Measurements from ENCODE around the gene FYTTD1. TPM values are rescaled to one million over a fixed set of nuclear protein-coding genes. Genes with fewer than 3 reads are reported as not detected.

FYTTD1 gene
- total and polyA plus RNA-seq, 9 donors: 16.8 to 70.5 (median 52.0) TPM

DNA sequence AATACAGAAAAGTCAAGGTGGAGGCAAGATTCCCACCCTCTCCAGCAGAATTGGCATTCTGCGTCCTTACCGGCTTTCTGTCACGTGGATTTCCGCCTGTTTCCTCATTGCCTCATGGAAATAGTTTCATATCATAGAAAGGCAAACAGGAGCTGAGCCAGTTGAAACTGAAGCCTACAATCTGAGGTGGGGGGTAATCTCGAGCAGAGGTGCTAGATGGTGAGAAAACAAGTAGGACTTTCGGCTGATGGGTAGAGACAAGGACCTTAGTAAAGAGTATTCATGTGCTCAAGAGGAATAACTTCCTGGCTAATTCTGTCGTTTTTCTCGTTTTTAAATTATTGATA, 81.3 kb downstream of the FYTTD1 start:
- Histone ChIP-seq H3K36me3 (no peaks in the 10 kb centered on the region), H3K4me3 (no peak overlapping the region), H3K27ac (no peak overlapping the region), H3K4me1 (ENCODE audit: insufficient read depth) (no peaks in the 10 kb centered on the region), H3K9me3 (no peaks in the 10 kb centered on the region), H3K27me3 (no peaks in the 10 kb centered on the region)
- DNase-seq: no peak
- intact Hi-C loops (cut with DNase I): no loop called here
- TF ChIP-seq POLR2A (IDR thresholded peaks at IDR 0.05) (no peak), EP300 (IDR thresholded peaks at IDR 0.05) (no peak)
- 93 to 94% (median 93%) methylated on average over 8 of the region's 8 CpGs for WGBS, 3 donors

DNA sequence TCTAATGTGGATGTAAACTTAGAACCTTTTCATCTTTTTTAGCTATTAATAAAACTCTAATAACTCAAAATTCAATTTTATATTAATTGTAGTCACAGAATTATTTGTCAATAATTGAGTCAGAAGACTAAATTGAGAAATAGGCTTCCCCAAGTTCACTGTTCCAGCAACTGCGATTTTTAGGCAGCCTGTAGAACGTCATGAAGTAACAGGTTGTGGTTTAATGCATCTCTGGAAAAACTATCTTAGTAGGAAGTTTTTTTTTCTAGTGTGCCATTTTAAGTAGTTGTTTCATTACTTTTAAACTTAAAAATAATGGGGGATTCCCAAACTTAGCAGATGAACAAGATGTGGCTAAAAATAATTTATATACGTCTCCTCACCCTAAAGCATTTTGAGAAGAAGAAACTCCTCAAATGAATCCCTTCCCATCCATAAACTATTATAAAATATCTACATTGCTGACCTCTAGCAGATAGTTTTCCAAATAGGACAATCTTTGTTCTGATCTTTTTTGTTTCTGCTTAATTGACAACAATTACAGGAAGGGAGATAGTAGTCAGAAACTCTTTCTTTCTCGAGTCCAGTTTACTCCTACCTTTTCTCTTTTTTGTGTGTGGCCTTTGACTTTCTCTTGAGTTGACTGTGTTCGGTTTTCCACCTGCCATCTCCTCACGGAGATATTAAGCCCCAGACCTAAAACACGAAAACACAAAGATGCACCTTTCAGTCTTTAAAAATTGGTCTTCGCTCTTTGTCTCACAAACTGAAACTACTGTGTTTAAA, 84.4 kb downstream of the FYTTD1 start:
- WGBS, 3 donors: 92 to 94% (median 94%) methylated on average over 8 of the region's 8 CpGs
- Histone ChIP-seq H3K9me3 (no peaks in the 10 kb centered on the region), H3K36me3 (no peaks in the 10 kb centered on the region), H3K27ac (no peak overlapping the region), H3K27me3 (no peaks in the 10 kb centered on the region), H3K4me1 (ENCODE audit: insufficient read depth) (no peaks in the 10 kb centered on the region), H3K4me3 (no peak overlapping the region)
- intact Hi-C loops (cut with DNase I): no loop called here
- no peak for TF ChIP-seq EP300 (IDR thresholded peaks at IDR 0.05)
- TF ChIP-seq, protein P1, sequence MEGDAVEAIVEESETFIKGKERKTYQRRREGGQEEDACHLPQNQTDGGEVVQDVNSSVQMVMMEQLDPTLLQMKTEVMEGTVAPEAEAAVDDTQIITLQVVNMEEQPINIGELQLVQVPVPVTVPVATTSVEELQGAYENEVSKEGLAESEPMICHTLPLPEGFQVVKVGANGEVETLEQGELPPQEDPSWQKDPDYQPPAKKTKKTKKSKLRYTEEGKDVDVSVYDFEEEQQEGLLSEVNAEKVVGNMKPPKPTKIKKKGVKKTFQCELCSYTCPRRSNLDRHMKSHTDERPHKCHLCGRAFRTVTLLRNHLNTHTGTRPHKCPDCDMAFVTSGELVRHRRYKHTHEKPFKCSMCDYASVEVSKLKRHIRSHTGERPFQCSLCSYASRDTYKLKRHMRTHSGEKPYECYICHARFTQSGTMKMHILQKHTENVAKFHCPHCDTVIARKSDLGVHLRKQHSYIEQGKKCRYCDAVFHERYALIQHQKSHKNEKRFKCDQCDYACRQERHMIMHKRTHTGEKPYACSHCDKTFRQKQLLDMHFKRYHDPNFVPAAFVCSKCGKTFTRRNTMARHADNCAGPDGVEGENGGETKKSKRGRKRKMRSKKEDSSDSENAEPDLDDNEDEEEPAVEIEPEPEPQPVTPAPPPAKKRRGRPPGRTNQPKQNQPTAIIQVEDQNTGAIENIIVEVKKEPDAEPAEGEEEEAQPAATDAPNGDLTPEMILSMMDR (IDR thresholded peaks at IDR 0.05): no peak
- DNase-seq: no peak

DNA sequence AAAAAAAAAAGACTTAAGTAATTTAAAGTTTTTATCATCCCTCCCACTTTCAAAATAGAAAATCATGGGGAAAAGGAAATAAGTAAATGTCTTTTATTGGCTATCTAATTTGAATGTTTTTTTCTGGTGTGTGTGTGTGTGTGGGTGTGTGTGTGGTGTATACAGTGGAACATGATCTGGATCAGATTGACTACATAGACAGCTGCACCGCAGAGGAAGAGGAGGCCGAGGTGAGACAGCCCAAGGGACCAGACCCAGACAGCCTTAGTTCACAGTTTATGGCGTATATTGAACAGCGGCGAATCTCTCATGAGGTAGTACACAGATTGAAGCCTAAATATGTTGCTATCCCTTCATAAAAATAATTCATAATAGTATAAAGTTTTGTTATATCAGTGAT, 85.8 kb downstream of the FYTTD1 start:
- DNase-seq: no peak
- no peaks in the 10 kb centered on the region for H3K4me1 ChIP-seq (ENCODE audit: insufficient read depth)
- no peaks in the 10 kb centered on the region for H3K36me3 ChIP-seq
- no peaks in the 10 kb centered on the region for H3K27me3 ChIP-seq
- 94 to 96% (median 94%) methylated on average over 5 of the region's 5 CpGs for WGBS, 3 donors
- intact Hi-C loops (cut with DNase I): no loop called here
- H3K9me3 ChIP-seq: no peaks in the 10 kb centered on the region
- no peak for TF ChIP-seq EP300 (IDR thresholded peaks at IDR 0.05)
- no peak for TF ChIP-seq POLR2A (IDR thresholded peaks at IDR 0.05)
- TF ChIP-seq, protein P1 (IDR thresholded peaks at IDR 0.05): no peak
- no peak overlapping the region for H3K4me3 ChIP-seq
- no peak overlapping the region for H3K27ac ChIP-seq

DNA sequence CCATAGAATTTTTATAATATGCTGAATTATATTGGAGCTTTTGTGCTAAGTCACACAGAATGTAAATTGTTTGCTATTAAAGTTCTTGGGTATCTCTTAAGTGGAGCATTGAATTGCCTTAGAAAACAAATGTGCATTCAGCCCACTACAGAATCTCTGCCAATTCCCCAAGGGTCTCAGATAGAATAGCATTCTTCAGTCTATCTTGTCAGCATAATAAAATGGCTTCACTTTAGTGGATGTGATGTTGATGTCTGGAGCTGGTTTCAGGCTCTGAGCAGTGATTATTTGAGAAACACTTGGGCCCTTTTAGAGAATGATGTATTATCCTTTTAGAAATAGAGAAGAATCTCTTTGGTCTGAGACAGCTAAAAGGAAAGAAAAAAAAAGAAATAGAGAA, 86.6 kb downstream of the FYTTD1 start:
- H3K9me3 ChIP-seq: no peaks in the 10 kb centered on the region
- DNase-seq: no peak
- H3K4me3 ChIP-seq: no peak overlapping the region
- intact Hi-C loops (cut with DNase I): no loop called here
- no peaks in the 10 kb centered on the region for H3K27me3 ChIP-seq
- H3K27ac ChIP-seq: no peak overlapping the region
- no peaks in the 10 kb centered on the region for H3K4me1 ChIP-seq (ENCODE audit: insufficient read depth)
- TF ChIP-seq POLR2A (IDR thresholded peaks at IDR 0.05) (no peak), EP300 (IDR thresholded peaks at IDR 0.05) (no peak)
- TF ChIP-seq, protein P1 (IDR thresholded peaks at IDR 0.05): no peak
- no peaks in the 10 kb centered on the region for H3K36me3 ChIP-seq

Other genes starting within 250 kb of the FYTTD1 start
- 10 to 100 TPM in 3 of 7 donors, 1 to 10 TPM in 4; 3.3 to 15.4 (median 9.9) TPM for gene BDH1, start 193.9 kb upstream of the FYTTD1 start, total RNA-seq
- 10 to 100 TPM; 11.7 to 14.4 TPM for gene BDH1, start 193.9 kb upstream of the FYTTD1 start, polyA plus RNA-seq
- 10 to 100 TPM; 20.0 to 36.2 (median 27.5) TPM for gene RUBCN, start 13.0 kb upstream of the FYTTD1 start, total RNA-seq
- 10 to 100 TPM in 1 of 2 donors, 1 to 10 TPM in 1; 9.5 to 11.4 TPM for gene RUBCN, start 13.0 kb upstream of the FYTTD1 start, polyA plus RNA-seq
- 100 to 1,000 TPM in 2 of 7 donors, 10 to 100 TPM in 5; 44.4 to 192 (median 61.6) TPM for gene LRCH3, start 41.4 kb downstream of the FYTTD1 start, total RNA-seq
- gene LRCH3, start 41.4 kb downstream of the FYTTD1 start, polyA plus RNA-seq: 10 to 100 TPM; 20.9 to 69.6 TPM
- 1,000 to 10,000 TPM; 1,036 to 2,796 (median 2,128) TPM for gene RPL35A, start 200.3 kb downstream of the FYTTD1 start, total RNA-seq
- 1,000 to 10,000 TPM; 3,374 to 4,524 TPM for gene RPL35A, start 200.3 kb downstream of the FYTTD1 start, polyA plus RNA-seq
- gene LMLN, start 210.3 kb downstream of the FYTTD1 start, total RNA-seq: 10 to 100 TPM in 3 of 7 donors, 1 to 10 TPM in 4; 5.1 to 12.8 (median 8.7) TPM
- 1 to 10 TPM; 2.4 to 7.0 TPM for gene LMLN, start 210.3 kb downstream of the FYTTD1 start, polyA plus RNA-seq

Data from ovary (tissue), 9 donors.